Measurements from ENCODE around the gene ELOVL3. TPM values are rescaled to one million over a fixed set of nuclear protein-coding genes. Genes with fewer than 3 reads are reported as not detected.
"Not testable (repeated sequence)": the region's sequence is repeated elsewhere in the genome, so short reads cannot be mapped to it uniquely, and the experiment has no call there.

ELOVL3 gene
- total RNA-seq, 1 experiment from 2014 or later: not detected

- H3K36me3 ChIP-seq (ENCODE audit: insufficient read depth, low read length): no peaks in the 10 kb centered on the region
- H4K20me1 ChIP-seq (ENCODE audit: insufficient read depth, low read depth, low read length): peaks cover 3% of the 10 kb centered on the region; the same call in 1 of the 2 replicates
- H3K4me3 ChIP-seq (ENCODE audit: low read length): no peak within 1 kb of the TSS
- no peak within 1 kb of the TSS for H3K4me2 ChIP-seq (ENCODE audit: low read depth, low read length, poor library complexity, severe bottlenecking)
- H3K9ac ChIP-seq (ENCODE audit: low read length): no peak within 1 kb of the TSS
- no peak within 1 kb of the TSS for H3K27ac ChIP-seq (ENCODE audit: low read length)
- H3K4me1 ChIP-seq (ENCODE audit: low read length): peaks cover 11% of the 10 kb centered on the region
- no peaks in the 10 kb centered on the region for H3K9me2 ChIP-seq (replicated peaks; ENCODE audit: insufficient read depth, low read length)
- no peaks in the 10 kb centered on the region for H3K9me3 ChIP-seq (ENCODE audit: low read length)
- H3K79me2 ChIP-seq (ENCODE audit: low read length): peaks cover 11% of the 10 kb centered on the region
- H2AFZ ChIP-seq (ENCODE audit: low read length): no peak within 1 kb of the TSS
- H3K27me3 ChIP-seq (ENCODE audit: low read length): no peaks in the 10 kb centered on the region
- no peak for DNase-seq
Measured at GRCh38 chr10:102241444-102242117, 15.5 kb downstream of the ELOVL3 start, which contains the start of gene PITX3. Gene PITX3, minus strand, starts transcription at chr10:102241512. Its CDS starts 9,432 bp downstream, at chr10:102232080.

DNA sequence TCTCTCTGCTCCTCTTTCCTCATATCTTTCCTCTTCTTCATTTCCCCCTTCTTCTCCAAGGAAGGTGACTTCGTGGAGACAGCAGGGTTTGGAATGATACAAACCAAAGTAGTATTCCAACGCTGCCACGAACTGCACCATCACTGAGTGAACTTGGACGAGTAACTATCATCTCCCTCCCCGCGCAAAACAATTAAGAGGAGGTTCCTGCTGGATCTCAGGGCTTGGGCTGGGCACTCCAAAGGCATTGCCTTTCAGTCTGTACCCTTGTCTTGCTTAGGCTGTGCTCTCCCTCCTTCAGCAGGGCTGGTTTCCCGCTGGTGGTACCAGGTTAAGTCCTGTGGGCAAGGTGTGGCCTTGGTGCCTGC lies 16.0 kb downstream of the ELOVL3 start:
- H3K4me2 ChIP-seq (ENCODE audit: low read depth, low read length, poor library complexity, severe bottlenecking): no peak overlapping the region
- H3K9me2 ChIP-seq (replicated peaks; ENCODE audit: insufficient read depth, low read length): no peaks in the 10 kb centered on the region
- no peak overlapping the region for H3K27ac ChIP-seq (ENCODE audit: low read length)
- H3K36me3 ChIP-seq (ENCODE audit: insufficient read depth, low read length): no peaks in the 10 kb centered on the region
- H3K79me2 ChIP-seq (ENCODE audit: low read length): peaks cover 16% of the 10 kb centered on the region
- peaks cover 17% of the 10 kb centered on the region for H3K4me1 ChIP-seq (ENCODE audit: low read length)
- H4K20me1 ChIP-seq (ENCODE audit: insufficient read depth, low read depth, low read length): peaks cover 3% of the 10 kb centered on the region; the same call in 1 of the 2 replicates
- no peak overlapping the region for H3K4me3 ChIP-seq (ENCODE audit: low read length)
- H3K9ac ChIP-seq (ENCODE audit: low read length): no peak overlapping the region
- no peak for DNase-seq
- no peak overlapping the region for H2AFZ ChIP-seq (ENCODE audit: low read length)
- no peaks in the 10 kb centered on the region for H3K27me3 ChIP-seq (ENCODE audit: low read length)
- H3K9me3 ChIP-seq (ENCODE audit: low read length): no peaks in the 10 kb centered on the region

GRCh38 chr10:102243309-102243708 lies 17.2 kb downstream of the ELOVL3 start:
- no peak for DNase-seq
- no peaks in the 10 kb centered on the region for H3K9me3 ChIP-seq (ENCODE audit: low read length)
- no peaks in the 10 kb centered on the region for H3K9me2 ChIP-seq (replicated peaks; ENCODE audit: insufficient read depth, low read length)
- no peak overlapping the region for H2AFZ ChIP-seq (ENCODE audit: low read length)
- no peaks in the 10 kb centered on the region for H3K27me3 ChIP-seq (ENCODE audit: low read length)
- H3K4me3 ChIP-seq (ENCODE audit: low read length): no peak overlapping the region
- H3K4me1 ChIP-seq (ENCODE audit: low read length): peaks cover 29% of the 10 kb centered on the region
- H3K36me3 ChIP-seq (ENCODE audit: insufficient read depth, low read length): no peaks in the 10 kb centered on the region; the same call in 1 of the 2 replicates
- H3K4me2 ChIP-seq (ENCODE audit: low read depth, low read length, poor library complexity, severe bottlenecking): no peak overlapping the region
- H3K79me2 ChIP-seq (ENCODE audit: low read length): peaks cover 28% of the 10 kb centered on the region
- H4K20me1 ChIP-seq (ENCODE audit: insufficient read depth, low read depth, low read length): peaks cover 9% of the 10 kb centered on the region; the same call in 1 of the 2 replicates
- no peak overlapping the region for H3K9ac ChIP-seq (ENCODE audit: low read length)
- no peak overlapping the region for H3K27ac ChIP-seq (ENCODE audit: low read length)

DNA sequence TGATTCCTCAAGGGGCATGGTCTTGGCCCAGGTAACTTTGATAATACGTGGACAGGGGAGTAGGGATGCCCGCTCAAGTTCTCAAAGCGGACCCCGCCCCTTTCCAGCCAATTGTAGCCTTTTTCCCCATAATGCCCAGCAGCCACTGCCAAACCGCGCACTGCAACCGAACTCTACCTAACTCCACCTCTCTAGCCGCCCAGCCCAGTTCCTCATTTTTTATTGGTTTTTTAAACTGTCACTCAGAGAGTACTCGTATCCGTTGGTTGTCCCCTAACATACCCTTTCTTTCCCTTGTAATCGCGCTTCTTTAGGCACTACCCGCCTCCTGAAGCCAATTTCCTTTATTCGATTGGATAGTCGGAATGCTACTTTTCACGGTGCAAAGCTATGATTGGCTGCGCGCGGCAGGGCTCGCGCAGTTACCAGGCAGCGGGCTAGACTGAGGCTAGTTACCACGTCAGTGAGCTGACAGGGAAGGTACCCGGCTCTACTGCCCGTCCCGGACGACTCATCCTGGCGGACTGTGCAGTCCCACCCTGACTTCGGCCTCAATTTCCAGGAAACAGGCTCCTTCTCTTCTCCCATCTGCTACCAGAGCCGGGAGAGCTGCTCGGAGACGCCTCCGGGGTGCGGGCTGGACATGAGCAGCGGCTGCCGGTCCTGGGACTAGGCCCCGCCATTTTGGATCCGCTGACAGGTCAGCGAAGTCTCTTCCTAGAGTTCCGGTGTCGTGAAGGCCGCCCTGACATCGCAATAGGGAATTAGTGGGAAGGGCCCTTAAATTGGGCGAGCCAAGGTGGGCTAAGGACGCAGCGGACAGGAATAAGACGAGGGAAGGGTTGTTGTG lies 19.2 kb downstream of the ELOVL3 start, which contains the start of gene GBF1:
Gene GBF1, plus strand, starts transcription at position 451 of the 850 bp plus-strand sequence. CDS start 13,407 bp downstream, outside the sequence.
- peak within 1 kb of the TSS; percentile 82 for H2AFZ ChIP-seq (ENCODE audit: low read length)

DNA sequence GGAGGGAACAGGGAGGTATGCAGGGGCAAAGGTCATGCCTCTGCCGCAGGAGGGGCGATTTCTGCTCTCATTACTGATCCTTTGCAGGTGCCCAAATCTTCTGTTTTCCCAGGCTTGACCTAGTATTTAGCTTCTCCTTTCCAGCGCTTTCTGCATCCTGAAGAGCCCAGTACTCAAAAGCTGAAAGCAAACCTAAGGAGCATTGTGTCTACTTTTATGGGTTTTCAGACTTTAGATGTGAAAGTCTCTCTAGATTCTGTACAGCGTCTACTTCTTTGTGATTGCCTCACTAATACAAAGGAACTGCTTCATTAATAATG lies 19.8 kb downstream of the ELOVL3 start:
- DNase-seq: peak; percentile 43
- Histone ChIP-seq H3K4me1 (ENCODE audit: low read length) (peaks cover 30% of the 10 kb centered on the region), H2AFZ (ENCODE audit: low read length) (no peak overlapping the region), H3K4me3 (ENCODE audit: low read length) (peak overlapping the region; percentile 84), H3K9me3 (ENCODE audit: low read length) (no peaks in the 10 kb centered on the region), H3K4me2 (ENCODE audit: low read depth, low read length, poor library complexity, severe bottlenecking) (peak overlapping the region; percentile 81), H4K20me1 (ENCODE audit: insufficient read depth, low read depth, low read length) (peaks cover 9% of the 10 kb centered on the region; the same call in 1 of the 2 replicates), H3K27me3 (ENCODE audit: low read length) (no peaks in the 10 kb centered on the region), H3K79me2 (ENCODE audit: low read length) (peaks cover 54% of the 10 kb centered on the region), H3K27ac (ENCODE audit: low read length) (peak overlapping the region; percentile 27; the same call in 1 of the 2 replicates), H3K9me2 (replicated peaks; ENCODE audit: insufficient read depth, low read length) (no peaks in the 10 kb centered on the region), H3K36me3 (ENCODE audit: insufficient read depth, low read length) (peaks cover 4% of the 10 kb centered on the region; the same call in 1 of the 2 replicates), H3K9ac (ENCODE audit: low read length) (peak overlapping the region; percentile 77)

More for the DNA sequence above, 19.2 kb downstream of the ELOVL3 start, which contains the start of gene GBF1:
- H3K27ac ChIP-seq (ENCODE audit: low read length): peak within 1 kb of the TSS; percentile 27; the same call in 1 of the 2 replicates
- DNase-seq: peak; percentile 98
- H3K9me3 ChIP-seq (ENCODE audit: low read length): no peaks in the 10 kb centered on the region
- peak within 1 kb of the TSS; percentile 84 for H3K4me2 ChIP-seq (ENCODE audit: low read depth, low read length, poor library complexity, severe bottlenecking)
- H3K9ac ChIP-seq (ENCODE audit: low read length): peak within 1 kb of the TSS; percentile 77
- peaks cover 4% of the 10 kb centered on the region; the same call in 1 of the 2 replicates for H3K36me3 ChIP-seq (ENCODE audit: insufficient read depth, low read length)
- peaks cover 30% of the 10 kb centered on the region for H3K4me1 ChIP-seq (ENCODE audit: low read length)
- H4K20me1 ChIP-seq (ENCODE audit: insufficient read depth, low read depth, low read length): peaks cover 9% of the 10 kb centered on the region; the same call in 1 of the 2 replicates
- peaks cover 48% of the 10 kb centered on the region for H3K79me2 ChIP-seq (ENCODE audit: low read length)
- H3K9me2 ChIP-seq (replicated peaks; ENCODE audit: insufficient read depth, low read length): no peaks in the 10 kb centered on the region
- H3K4me3 ChIP-seq (ENCODE audit: low read length): peak within 1 kb of the TSS; percentile 84
- H3K27me3 ChIP-seq (ENCODE audit: low read length): no peaks in the 10 kb centered on the region

DNA sequence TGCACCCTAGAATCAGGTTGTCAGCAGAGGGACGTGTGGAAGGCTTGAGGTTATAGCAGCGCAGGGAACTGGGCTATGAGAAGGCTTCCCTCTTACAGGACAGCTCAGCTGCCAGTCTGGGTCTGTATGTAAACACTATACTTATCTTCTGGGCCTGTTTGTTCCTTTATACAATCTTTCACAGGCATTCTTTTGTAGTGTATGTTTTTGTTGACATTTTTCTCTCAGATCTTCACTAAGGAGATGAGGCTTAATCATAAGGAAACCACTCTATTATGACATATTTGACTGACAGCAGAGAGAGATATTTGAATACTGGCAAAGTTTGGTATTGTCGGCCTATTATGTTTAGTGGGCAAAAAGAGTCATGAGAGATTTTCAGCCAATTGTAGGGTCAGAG lies 20.2 kb downstream of the ELOVL3 start:
- H3K4me1 ChIP-seq (ENCODE audit: low read length): peaks cover 30% of the 10 kb centered on the region
- peak overlapping the region; percentile 84 for H3K4me3 ChIP-seq (ENCODE audit: low read length)
- DNase-seq: peak; percentile 49
- peaks cover 9% of the 10 kb centered on the region; the same call in 1 of the 2 replicates for H4K20me1 ChIP-seq (ENCODE audit: insufficient read depth, low read depth, low read length)
- H3K9me3 ChIP-seq (ENCODE audit: low read length): no peaks in the 10 kb centered on the region
- peak overlapping the region; percentile 77 for H3K9ac ChIP-seq (ENCODE audit: low read length)
- peaks cover 4% of the 10 kb centered on the region; the same call in 1 of the 2 replicates for H3K36me3 ChIP-seq (ENCODE audit: insufficient read depth, low read length)
- peak overlapping the region; percentile 81 for H3K4me2 ChIP-seq (ENCODE audit: low read depth, low read length, poor library complexity, severe bottlenecking)
- no peaks in the 10 kb centered on the region for H3K27me3 ChIP-seq (ENCODE audit: low read length)
- H3K9me2 ChIP-seq (replicated peaks; ENCODE audit: insufficient read depth, low read length): no peaks in the 10 kb centered on the region
- H3K27ac ChIP-seq (ENCODE audit: low read length): peak overlapping the region; percentile 38; the same call in 1 of the 2 replicates
- no peak overlapping the region for H2AFZ ChIP-seq (ENCODE audit: low read length)
- peaks cover 57% of the 10 kb centered on the region for H3K79me2 ChIP-seq (ENCODE audit: low read length)

- H3K9me2 ChIP-seq (replicated peaks; ENCODE audit: insufficient read depth, low read length): no peaks in the 10 kb centered on the region
- no peak overlapping the region for H3K27ac ChIP-seq (ENCODE audit: low read length)
- peak overlapping the region; percentile 84; the same call in 1 of the 2 replicates for H3K4me3 ChIP-seq (ENCODE audit: low read length)
- peak overlapping the region; percentile 77; the same call in 1 of the 2 replicates for H3K9ac ChIP-seq (ENCODE audit: low read length)
- no peak overlapping the region for H2AFZ ChIP-seq (ENCODE audit: low read length)
- peaks cover 9% of the 10 kb centered on the region; the same call in 1 of the 2 replicates for H4K20me1 ChIP-seq (ENCODE audit: insufficient read depth, low read depth, low read length)
- H3K4me2 ChIP-seq (ENCODE audit: low read depth, low read length, poor library complexity, severe bottlenecking): peak overlapping the region; percentile 81
- peaks cover 64% of the 10 kb centered on the region for H3K79me2 ChIP-seq (ENCODE audit: low read length)
- peaks cover 4% of the 10 kb centered on the region; the same call in 1 of the 2 replicates for H3K36me3 ChIP-seq (ENCODE audit: insufficient read depth, low read length)
- DNase-seq: no peak
- peaks cover 30% of the 10 kb centered on the region for H3K4me1 ChIP-seq (ENCODE audit: low read length)
- H3K27me3 ChIP-seq (ENCODE audit: low read length): no peaks in the 10 kb centered on the region
- H3K9me3 ChIP-seq (ENCODE audit: low read length): no peaks in the 10 kb centered on the region
Measured at GRCh38 chr10:102247734-102248133, 21.6 kb downstream of the ELOVL3 start.

DNA sequence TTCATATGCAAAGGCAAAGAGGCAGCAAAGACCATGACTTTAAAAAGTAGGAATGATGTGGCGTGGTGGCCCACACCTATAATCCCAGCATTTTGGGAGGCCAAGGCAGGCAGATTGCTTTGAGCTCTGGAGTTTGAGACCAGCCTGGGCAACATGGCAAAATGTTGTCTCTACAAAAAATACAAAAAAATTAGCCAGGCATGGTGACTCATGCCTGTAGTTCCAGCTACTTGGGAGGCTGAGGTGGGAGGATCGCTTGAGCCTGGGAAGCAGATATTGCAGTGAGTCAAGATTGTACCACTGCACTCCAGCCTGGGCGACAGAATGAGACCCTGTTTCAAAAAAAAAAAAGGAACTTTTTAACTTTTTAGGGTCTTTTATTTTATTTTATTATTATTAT lies 26.4 kb downstream of the ELOVL3 start:
- H3K36me3 ChIP-seq (ENCODE audit: insufficient read depth, low read length); H4K20me1 ChIP-seq (ENCODE audit: insufficient read depth, low read depth, low read length); H3K9ac ChIP-seq (ENCODE audit: low read length); H3K27me3 ChIP-seq (ENCODE audit: low read length); H3K4me3 ChIP-seq (ENCODE audit: low read length); DNase-seq; H3K27ac ChIP-seq (ENCODE audit: low read length); H2AFZ ChIP-seq (ENCODE audit: low read length); H3K9me3 ChIP-seq (ENCODE audit: low read length); H3K4me2 ChIP-seq (ENCODE audit: low read depth, low read length, poor library complexity, severe bottlenecking); H3K9me2 ChIP-seq (replicated peaks; ENCODE audit: insufficient read depth, low read length); H3K4me1 ChIP-seq (ENCODE audit: low read length): not testable (repeated sequence)
- peaks cover 79% of the 10 kb centered on the region for H3K79me2 ChIP-seq (ENCODE audit: low read length)

Data from Karpas-422 (cell line).